Mesenchymal stem cell (in vitro differentiated cells and primary cell): ENCODE results near the gene TIAM2.
"Not testable (repeated sequence)": the region's sequence is repeated elsewhere in the genome, so short reads cannot be mapped to it uniquely, and the experiment has no call there.

Source experiments
- DNase-seq: peaks from one replicate; pipeline ENCODE4 v3.0.0-alpha.2; 2013
- H2AFZ ChIP-seq: one replicate; pipeline ENCODE4 v1.6.1; 2013; ENCODE audit warnings: low read depth, mild to moderate bottlenecking, control low read depth, inconsistent platforms, low read length, moderate library complexity
- H2AK5ac ChIP-seq: 2 replicates; pipeline ENCODE4 v1.6.1; 2013; ENCODE audit warnings: low read length, moderate library complexity, mild to moderate bottlenecking, inconsistent platforms; ENCODE audit not compliant: severe bottlenecking
- H2BK120ac ChIP-seq: one replicate; pipeline ENCODE4 v1.6.1; 2013; ENCODE audit warnings: low read depth, mild to moderate bottlenecking, inconsistent platforms, low read length, moderate library complexity
- H2BK12ac ChIP-seq, 2 experiments: one replicate each; pipeline ENCODE4 v1.6.1; 2013; ENCODE audit warnings: inconsistent platforms in 2 of 2, low read length in 2 of 2, mild to moderate bottlenecking in 2 of 2, moderate library complexity in 2 of 2, control low read depth in 1 of 2
- H2BK15ac ChIP-seq: one replicate; pipeline ENCODE4 v1.6.1; 2013; ENCODE audit warnings: mild to moderate bottlenecking, low read depth, inconsistent platforms; ENCODE audit not compliant: poor library complexity, severe bottlenecking
- H2BK5ac ChIP-seq: 2 replicates; pipeline ENCODE4 v1.6.1; 2013; ENCODE audit warnings: low read depth, mild to moderate bottlenecking, low read length, control low read depth, inconsistent platforms; ENCODE audit not compliant: poor library complexity, severe bottlenecking
- H3K14ac ChIP-seq, 2 experiments: one replicate each; pipeline ENCODE4 v1.6.1; 2013; ENCODE audit warnings: inconsistent platforms in 2 of 2, low read length in 2 of 2, control low read depth in 1 of 2, mild to moderate bottlenecking in 1 of 2, moderate library complexity in 1 of 2
- H3K18ac ChIP-seq, 2 experiments: one replicate each; pipeline ENCODE4 v1.6.1; 2013; ENCODE audit warnings: inconsistent platforms in 2 of 2, low read length in 2 of 2, control low read depth in 1 of 2, low read depth in 1 of 2, mild to moderate bottlenecking in 1 of 2
- H3K23ac ChIP-seq, 2 experiments: one replicate each; pipeline ENCODE4 v1.6.1; 2013; ENCODE audit warnings: inconsistent platforms in 2 of 2, low read length in 2 of 2, mild to moderate bottlenecking in 2 of 2, moderate library complexity in 2 of 2, control low read depth in 1 of 2
- H3K27ac ChIP-seq: 2 replicates; pipeline ENCODE4 v1.5.1; 2013; ENCODE audit warnings: mild to moderate bottlenecking, moderate library complexity, low read length, control low read depth, inconsistent platforms; ENCODE audit not compliant: poor library complexity, severe bottlenecking
- H3K27me3 ChIP-seq, 2 experiments: 2 replicates each; pipeline versions ENCODE4 v1.6.1 to v1.7.0; 2013; ENCODE audit warnings: low read length in 2 of 2, mild to moderate bottlenecking in 2 of 2, moderate library complexity in 2 of 2, control low read depth in 1 of 2, inconsistent platforms in 1 of 2; ENCODE audit not compliant: control insufficient read depth in 1 of 2, insufficient read depth in 1 of 2
- H3K36me3 ChIP-seq, 2 experiments: 2 replicates each; pipeline versions ENCODE4 v1.6.1 to v1.7.0; 2013; ENCODE audit warnings: low read length in 2 of 2, control low read depth in 1 of 2, inconsistent platforms in 1 of 2, low read depth in 1 of 2, mild to moderate bottlenecking in 1 of 2; ENCODE audit not compliant: insufficient read depth in 2 of 2, control insufficient read depth in 1 of 2
- H3K4ac ChIP-seq, 2 experiments: one replicate each; pipeline ENCODE4 v1.6.1; 2013; ENCODE audit warnings: inconsistent platforms in 2 of 2, low read length in 2 of 2, mild to moderate bottlenecking in 2 of 2, moderate library complexity in 2 of 2, control low read depth in 1 of 2, low read depth in 1 of 2
- H3K4me1 ChIP-seq: 2 replicates; pipeline ENCODE4 v1.6.1; 2013; ENCODE audit warnings: low read depth, low read length, control low read depth; ENCODE audit not compliant: control insufficient read depth, insufficient read depth
- H3K4me2 ChIP-seq: 2 replicates; pipeline ENCODE4 v1.6.1; 2013; ENCODE audit warnings: low read length, mild to moderate bottlenecking, inconsistent platforms; ENCODE audit not compliant: poor library complexity, severe bottlenecking
- H3K4me3 ChIP-seq, 2 experiments: 2 replicates each; pipeline versions ENCODE4 v1.5.1 to v1.7.0; 2013; ENCODE audit warnings: low read length in 2 of 2, mild to moderate bottlenecking in 2 of 2, control low read depth in 1 of 2, low read depth in 1 of 2; ENCODE audit not compliant: insufficient read depth in 1 of 2
- H3K79me1 ChIP-seq: replicated peaks from 2 replicates; pipeline ENCODE4 v1.6.1; 2013; ENCODE audit warnings: mild to moderate bottlenecking, control low read depth, low read length, inconsistent platforms; ENCODE audit not compliant: poor library complexity, severe bottlenecking
- H3K9ac ChIP-seq: 2 replicates; pipeline ENCODE4 v1.7.0; 2013; ENCODE audit warnings: mild to moderate bottlenecking, low read length, moderate library complexity
- H3K9me3 ChIP-seq: 2 replicates; pipeline ENCODE4 v1.7.0; 2013; ENCODE audit warnings: mild to moderate bottlenecking, low read length; ENCODE audit not compliant: control insufficient read depth
- H4K8ac ChIP-seq: one replicate; pipeline ENCODE4 v1.6.1; 2013; ENCODE audit warnings: inconsistent platforms, mild to moderate bottlenecking, low read length, moderate library complexity
- H4K91ac ChIP-seq: one replicate; pipeline ENCODE4 v1.6.1; 2013; ENCODE audit warnings: mild to moderate bottlenecking, low read length, inconsistent platforms
- WGBS: methylation state at CpG from one replicate; pipeline ENCODE4 v1.1.7; 2013; ENCODE audit warnings: mixed read lengths; 5-methylcytosine and 5-hydroxymethylcytosine counted together

Gene TIAM2

DNA sequence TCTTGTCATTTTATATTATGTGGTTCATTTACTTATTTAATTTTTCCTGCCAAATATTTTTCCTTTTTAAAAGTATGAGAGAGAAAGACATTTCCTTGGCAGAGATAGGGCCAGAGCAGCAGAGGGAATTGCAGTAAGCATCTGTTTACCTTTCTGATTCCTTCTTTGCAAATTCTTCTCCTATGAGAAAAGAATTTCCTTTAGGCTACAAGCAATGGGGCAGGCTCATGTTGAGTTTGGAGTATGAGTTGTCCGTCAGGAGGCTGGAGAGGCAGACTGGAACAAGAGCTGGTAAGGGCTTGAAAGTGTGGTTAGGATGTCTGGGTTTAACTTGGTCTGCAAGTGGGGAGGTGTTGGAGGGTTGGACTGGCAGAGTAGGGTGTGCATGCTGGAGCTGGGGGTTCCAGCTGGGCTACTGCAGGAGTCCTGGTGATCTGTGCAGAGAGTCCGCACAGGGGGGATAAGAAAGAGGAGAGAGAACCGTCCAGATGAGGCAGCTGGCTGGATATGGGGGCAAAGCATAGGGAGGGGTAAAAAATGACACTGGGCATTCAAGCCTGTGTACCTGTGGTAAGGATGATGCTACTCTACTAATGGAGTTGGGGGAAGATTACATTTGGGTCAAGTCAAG lies 19.7 kb downstream of the TIAM2 start:
- Histone ChIP-seq H2AFZ (no peak overlapping the region), H4K8ac (no peak overlapping the region), H3K36me3 (no peaks in the 10 kb centered on the region), H2BK5ac (no peak overlapping the region), H2BK15ac (no peak overlapping the region), H2BK120ac (no peak overlapping the region), H2BK12ac (peak overlapping the region in 1 of 2 experiments; percentile 15), H3K9me3 (no peaks in the 10 kb centered on the region), H4K91ac (no peak overlapping the region), H2AK5ac (no peak overlapping the region), H3K4me2 (no peak overlapping the region), H3K23ac (no peak overlapping the region), H3K27ac (peak overlapping the region; percentile 7), H3K18ac (no peak overlapping the region), H3K79me1 (no peaks in the 10 kb centered on the region), H3K14ac (no peak overlapping the region), H3K27me3 (no peaks in the 10 kb centered on the region), H3K9ac (no peak overlapping the region), H3K4me1 (peaks cover 3% of the 10 kb centered on the region), H3K4ac (peak overlapping the region in 1 of 2 experiments; percentile 15), H3K4me3 (no peak overlapping the region)
- DNase-seq = peak; percentile 62
- WGBS = 78% methylated on average over 3 of the region's 3 CpGs

DNA sequence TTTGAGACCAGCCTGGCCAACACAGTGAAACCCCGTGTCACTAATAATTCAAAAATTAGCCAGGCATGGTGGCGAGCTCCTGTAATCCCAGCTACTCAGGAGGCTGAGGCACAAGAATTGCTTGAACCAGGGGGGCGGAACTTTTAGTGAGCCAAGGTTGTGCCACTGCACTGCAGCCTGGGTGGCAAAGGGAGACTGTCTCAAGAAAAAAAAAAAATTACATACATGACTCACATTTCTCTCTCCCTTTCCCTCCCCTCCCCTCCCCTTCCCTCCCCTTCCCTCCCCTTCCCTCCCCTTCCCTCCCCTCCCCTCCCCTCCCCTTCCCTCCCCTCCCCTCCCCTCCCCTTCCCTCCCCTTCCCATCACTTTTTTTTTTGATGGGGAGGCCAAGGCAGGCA lies 23.3 kb downstream of the TIAM2 start:
- WGBS = 95% methylated on average over 2 of the region's 3 CpGs
- H2AK5ac ChIP-seq, H3K4me1 ChIP-seq: not testable (repeated sequence)

DNA sequence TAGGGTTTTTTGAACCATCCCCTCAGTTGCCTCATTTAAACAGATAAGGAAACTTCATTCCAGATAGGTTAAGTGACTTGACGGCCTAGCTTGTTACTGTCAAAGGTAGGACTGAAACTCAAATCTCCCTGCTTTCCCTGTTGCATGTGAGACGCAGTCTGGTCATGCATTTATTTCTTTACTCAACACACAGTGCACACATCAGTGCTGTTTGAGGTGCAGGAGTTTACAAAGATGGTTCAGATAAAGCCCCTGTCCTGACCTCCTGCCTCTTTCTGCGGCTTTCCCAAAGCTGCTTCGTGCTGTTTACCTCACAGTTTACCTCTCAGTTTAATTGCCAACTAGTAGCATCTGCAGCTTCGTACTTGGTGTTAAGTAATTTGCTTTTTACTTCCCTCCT lies 26.6 kb downstream of the TIAM2 start:
- Histone ChIP-seq H2AK5ac (no peak overlapping the region), H3K79me1 (no peaks in the 10 kb centered on the region), H4K91ac (no peak overlapping the region), H3K27me3 (peaks cover 0 to 5% of the 10 kb centered on the region in 2 experiments), H2BK15ac (no peak overlapping the region), H2BK5ac (no peak overlapping the region), H3K4me3 (no peak overlapping the region), H2AFZ (no peak overlapping the region), H3K9me3 (no peaks in the 10 kb centered on the region), H3K4me1 (no peaks in the 10 kb centered on the region), H3K4me2 (no peak overlapping the region), H3K36me3 (no peaks in the 10 kb centered on the region), H2BK120ac (no peak overlapping the region), H3K9ac (no peak overlapping the region), H3K27ac (no peak overlapping the region), H2BK12ac (no peak overlapping the region), H3K14ac (no peak overlapping the region), H3K18ac (no peak overlapping the region), H4K8ac (no peak overlapping the region), H3K4ac (no peak overlapping the region), H3K23ac (peak overlapping the region in 1 of 2 experiments; percentile 40)
- no peak for DNase-seq
- WGBS = 88% methylated on average over 5 of the region's 5 CpGs

More for the DNA sequence above, 23.3 kb downstream of the TIAM2 start:
- H3K4me2 ChIP-seq, H3K23ac ChIP-seq, H2BK15ac ChIP-seq, H4K91ac ChIP-seq, H3K9ac ChIP-seq, H3K27me3 ChIP-seq, H3K14ac ChIP-seq, H3K27ac ChIP-seq, H3K18ac ChIP-seq, DNase-seq, H3K79me1 ChIP-seq, H3K36me3 ChIP-seq, H2BK5ac ChIP-seq, H3K9me3 ChIP-seq, H2BK120ac ChIP-seq, H3K4ac ChIP-seq, H4K8ac ChIP-seq, H3K4me3 ChIP-seq, H2AFZ ChIP-seq, H2BK12ac ChIP-seq: not testable (repeated sequence)

DNA sequence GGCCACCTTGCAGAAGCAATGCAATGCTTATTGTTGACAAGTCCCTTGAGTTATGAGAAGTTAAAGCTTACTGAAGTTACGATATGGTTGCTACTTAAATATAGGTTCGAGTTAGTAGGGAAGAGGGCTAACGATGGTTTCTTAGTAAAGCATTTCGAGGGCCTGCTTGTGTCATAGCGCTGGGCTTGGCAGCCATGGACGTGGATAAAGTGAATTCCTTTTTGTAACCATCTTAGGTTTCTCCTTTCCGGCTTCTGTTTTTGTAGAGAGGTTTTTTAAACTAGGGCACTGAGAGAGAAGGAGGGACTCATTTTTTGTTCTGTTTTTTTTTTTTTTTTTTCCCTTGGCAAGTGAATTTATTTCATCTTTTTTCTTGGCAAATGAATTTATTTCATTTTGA lies 27.6 kb downstream of the TIAM2 start:
- no peak overlapping the region for H3K27ac ChIP-seq
- H3K18ac ChIP-seq = no peak overlapping the region
- peaks cover 0 to 5% of the 10 kb centered on the region in 2 experiments for H3K27me3 ChIP-seq
- H3K4me3 ChIP-seq = no peak overlapping the region
- no peak overlapping the region for H3K9ac ChIP-seq
- no peak overlapping the region for H3K4ac ChIP-seq
- no peak overlapping the region for H3K4me2 ChIP-seq
- no peak overlapping the region for H2AK5ac ChIP-seq
- H3K14ac ChIP-seq = no peak overlapping the region
- no peaks in the 10 kb centered on the region for H3K79me1 ChIP-seq
- DNase-seq = no peak
- H2BK15ac ChIP-seq = no peak overlapping the region
- no peak overlapping the region for H4K91ac ChIP-seq
- H4K8ac ChIP-seq = no peak overlapping the region
- no peaks in the 10 kb centered on the region for H3K9me3 ChIP-seq
- H2BK120ac ChIP-seq = no peak overlapping the region
- H2AFZ ChIP-seq = no peak overlapping the region
- H3K4me1 ChIP-seq = no peaks in the 10 kb centered on the region
- no peak overlapping the region for H3K23ac ChIP-seq
- no peaks in the 10 kb centered on the region for H3K36me3 ChIP-seq
- H2BK5ac ChIP-seq = no peak overlapping the region
- H2BK12ac ChIP-seq = no peak overlapping the region
- 97% methylated on average over 7 of the region's 7 CpGs for WGBS
